CD4-positive, alpha-beta T cell treated with Interleukin-21 for 1 hour (primary cell): ENCODE data around the gene CHST15.

Experiments used
- DNase-seq: peaks from one replicate; pipeline ENCODE4 v3.0.0-alpha.2; 2020

CHST15 gene

DNA sequence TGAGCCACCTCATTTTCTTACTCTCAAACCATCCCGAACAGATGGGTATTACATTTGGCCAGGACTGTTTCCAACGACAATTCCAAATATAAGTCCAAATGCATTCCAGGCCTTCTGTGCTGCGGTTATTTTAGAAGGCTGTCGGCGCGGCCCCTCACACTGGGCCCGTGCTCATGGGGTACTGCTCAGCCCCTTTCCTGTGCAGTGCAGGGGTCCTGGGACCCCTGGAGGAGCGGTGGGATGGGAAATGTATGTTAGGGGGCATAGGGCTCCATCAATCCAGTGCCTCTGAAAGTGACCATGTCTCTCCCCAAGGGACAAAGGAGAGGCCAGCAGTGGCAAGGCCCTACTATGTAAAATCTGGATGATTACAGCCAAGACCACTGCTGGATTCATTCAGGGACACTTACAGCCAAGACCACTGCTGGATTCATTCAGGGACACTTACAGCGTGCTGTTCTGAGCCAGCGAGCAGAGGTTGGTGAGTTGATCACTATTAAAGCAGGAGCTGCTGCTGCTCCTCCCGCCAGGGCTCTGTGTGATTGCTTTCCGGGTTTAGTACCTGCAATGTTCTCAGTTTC, 66.3 kb downstream of the CHST15 start:
- no peak for DNase-seq

DNA sequence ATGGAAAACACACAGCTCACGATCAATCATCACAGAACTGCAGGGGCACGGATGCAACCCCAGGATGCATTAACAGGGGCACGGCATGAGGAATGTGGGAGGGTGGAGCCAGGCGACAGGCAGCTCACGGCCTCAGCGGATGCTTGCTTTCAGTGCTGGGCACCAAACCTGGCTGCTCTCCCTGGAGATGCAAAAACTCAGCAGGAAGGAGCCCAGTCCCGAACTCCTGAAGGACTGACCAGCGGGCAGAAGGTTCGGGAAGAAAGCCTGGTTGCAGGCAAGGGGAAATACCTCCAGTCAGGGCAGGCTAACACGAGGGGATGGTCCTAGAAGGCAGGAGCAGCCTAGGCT, 66.8 kb downstream of the CHST15 start:
- DNase-seq = no peak

DNA sequence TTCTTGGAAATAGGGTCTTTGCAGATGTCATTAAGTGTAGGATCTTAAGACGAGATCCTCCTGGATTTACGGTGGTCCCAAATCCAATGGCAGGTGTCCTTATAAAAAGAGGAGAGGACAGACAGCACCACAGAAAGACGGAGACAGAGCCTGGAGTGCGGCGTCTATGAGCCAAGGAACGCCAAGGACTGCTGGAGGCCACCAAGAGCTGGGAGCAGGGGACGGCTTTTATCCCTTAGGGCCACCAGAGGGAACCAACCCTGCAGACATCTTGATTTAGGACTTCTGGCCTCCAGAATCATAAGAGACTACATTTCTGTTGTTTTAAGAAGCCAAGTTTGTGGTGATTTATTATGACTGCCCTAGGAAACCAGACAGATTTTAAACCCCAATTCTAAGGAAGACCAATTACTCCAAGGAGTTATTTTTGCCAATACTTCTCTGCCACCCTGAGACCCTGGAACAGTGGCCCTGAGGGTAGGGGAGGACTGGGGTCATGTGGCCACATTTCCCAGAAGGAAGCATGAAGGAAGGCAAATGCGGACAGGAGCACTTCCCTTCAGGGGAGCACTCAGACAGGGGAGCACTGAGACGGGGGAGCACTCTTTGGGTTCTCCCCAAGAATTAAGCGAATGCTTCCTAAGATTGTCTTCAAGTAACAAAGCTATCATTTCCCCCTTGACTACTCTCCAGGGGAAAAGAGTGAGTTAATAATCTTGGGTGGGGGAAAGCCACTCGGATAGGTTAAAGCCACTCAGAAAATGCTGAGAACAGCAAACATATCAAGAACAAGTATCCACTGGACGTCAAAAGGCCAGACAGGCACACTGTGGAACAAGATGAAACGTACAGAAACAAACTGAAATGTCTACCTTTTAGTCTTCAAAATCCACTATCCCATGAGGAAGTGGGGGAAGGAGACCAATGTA, 67.5 kb downstream of the CHST15 start:
- peak; percentile 17 for DNase-seq

DNA sequence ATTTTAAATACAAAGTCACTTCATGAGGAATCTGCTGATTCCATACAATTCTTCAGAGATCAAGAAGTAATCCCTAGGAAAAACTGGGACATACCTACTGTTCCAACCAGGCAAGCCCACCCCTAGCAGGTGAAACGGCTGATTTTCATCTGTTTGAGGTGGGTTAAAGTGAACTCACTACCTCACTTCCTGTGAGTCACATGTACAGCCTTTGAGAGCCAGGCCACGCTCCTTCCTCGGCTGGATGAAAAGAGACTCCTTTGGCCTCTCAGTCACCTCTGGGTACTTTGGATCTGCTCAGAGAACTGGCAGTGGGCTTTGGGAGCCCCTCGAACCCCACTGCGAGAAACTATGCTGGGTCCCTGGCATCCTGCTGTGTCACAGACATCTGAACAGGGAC, 68.2 kb downstream of the CHST15 start:
- no peak for DNase-seq

DNA sequence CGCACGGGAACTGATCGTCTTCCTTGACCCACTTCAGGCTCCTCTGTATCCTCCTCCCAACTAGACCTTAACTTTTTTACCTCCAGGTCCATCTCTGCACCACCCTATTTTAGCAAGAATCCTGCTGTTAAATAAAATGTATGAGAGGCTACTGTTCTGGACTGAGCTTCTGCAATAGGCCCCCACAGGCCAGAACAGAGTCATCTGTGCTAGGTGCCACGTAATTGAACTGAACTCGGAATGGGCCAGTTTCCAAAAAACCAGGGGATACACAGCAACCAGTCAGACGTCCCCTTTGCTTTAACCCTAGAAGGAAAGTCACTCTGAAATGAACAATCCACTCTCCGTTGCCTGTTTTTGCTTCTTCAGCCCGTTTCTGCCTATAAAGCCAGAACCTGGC, 71.3 kb downstream of the CHST15 start:
- no peak for DNase-seq

DNA sequence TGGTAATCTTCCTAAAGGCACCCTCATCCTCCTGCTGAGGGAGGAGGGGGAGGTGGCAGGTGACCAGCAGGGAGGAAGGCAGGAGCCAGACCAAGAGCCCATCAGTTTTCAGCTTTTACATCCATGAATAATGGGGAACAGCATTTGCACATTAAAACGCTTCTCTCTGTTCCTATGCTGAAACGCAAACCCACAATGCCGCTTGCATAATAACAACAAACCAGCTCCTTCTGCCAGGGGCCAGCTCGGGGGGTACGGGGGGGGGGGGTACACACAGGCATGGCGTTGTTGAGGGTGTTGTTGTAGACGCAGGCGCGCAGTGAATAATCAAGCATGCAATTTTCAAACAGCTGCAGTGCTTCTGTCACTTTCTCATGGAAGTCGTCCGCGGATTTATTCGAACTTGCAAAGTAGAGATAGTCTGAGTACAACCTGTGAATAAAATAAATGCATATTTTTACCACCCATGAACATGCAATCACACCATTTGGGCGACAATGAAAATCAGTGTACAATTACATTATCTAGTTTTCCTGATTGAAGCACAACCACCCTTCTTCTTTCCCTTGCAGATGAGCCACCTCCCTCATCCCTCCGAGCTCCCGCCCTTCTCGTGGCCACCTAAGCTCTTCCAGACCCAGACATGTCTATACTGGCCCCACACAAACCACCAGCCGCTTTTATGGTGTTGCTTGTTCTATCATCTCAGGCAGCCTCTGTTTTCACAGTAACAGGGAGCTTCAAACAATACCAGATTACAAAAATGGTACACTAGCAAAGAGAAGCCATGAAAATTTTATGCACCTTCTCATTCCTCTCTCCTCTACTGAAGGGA, 72.2 kb downstream of the CHST15 start:
- DNase-seq = no peak

DNA sequence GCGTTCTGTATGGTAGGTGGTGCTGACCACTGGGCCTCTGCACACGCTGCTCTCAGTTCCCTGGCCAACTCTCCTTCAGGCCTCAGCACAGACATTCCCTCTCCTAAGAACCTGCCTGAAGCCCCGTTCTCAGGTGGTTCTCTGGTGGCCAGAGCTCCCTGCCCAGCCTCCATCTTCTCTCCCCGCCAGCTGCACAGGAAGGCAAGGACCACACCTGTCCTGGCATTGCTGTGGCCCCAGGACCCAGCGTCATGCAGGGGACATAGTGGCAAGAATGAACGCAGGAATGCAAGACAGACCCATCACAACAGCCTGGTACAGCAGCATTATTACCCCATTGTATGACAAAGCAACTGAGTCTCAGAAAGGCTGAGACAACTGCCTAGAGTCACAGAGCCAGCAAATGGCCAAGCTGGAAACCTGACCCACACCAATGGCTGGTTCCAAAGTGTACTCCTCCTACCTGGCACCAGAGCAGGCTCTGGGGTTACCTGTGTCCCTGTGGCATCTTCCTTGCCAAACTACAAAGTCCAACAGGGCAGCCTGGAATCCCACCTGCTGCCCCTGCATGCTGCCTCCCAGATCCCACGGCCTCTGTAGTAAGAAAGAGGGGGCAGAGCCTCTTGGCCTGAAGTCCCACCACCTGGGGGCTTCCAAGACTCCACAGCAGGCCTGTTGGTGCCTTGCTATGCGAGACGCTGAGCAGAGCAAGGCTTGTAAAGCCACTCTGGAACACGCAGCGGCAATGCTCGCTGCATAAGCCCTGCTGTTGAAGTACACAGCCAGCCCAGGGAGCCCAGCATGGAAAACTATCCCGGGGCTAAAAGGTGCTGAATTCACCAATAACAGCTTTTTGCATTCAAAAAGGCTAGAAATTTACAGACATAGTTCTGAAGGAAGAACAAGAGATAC, 73.3 kb downstream of the CHST15 start:
- no peak for DNase-seq

DNA sequence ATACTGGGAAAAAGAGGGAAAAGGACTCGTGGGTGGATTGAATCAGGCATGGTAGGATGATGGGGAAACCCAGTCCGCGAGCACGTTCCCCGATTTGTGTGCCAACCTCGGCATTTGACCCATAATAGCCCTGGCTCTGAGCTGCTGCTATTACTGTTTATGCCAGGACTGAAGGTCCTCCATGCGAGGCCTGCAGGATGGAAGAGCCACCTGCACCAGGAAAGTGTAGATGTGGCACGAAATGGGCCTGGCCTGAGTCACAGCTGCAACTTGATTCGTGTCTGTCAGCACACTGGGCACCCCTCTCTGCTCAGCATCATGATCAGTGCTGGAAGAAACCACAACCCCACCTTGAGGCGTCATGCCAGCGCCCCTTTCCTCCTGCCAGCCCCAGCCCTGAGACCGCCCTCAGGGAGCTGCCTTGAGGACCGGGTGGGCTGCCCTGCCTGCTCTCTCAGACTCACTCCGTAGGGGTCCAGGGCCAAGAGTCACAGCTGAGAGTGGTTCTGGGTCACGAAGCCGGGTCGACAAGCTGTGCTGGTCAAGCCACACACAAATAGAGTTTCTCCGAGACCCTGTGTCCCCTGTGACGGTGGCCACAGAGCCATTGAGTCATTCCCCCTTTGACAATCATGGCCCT, 74.4 kb downstream of the CHST15 start:
- no peak for DNase-seq

DNA sequence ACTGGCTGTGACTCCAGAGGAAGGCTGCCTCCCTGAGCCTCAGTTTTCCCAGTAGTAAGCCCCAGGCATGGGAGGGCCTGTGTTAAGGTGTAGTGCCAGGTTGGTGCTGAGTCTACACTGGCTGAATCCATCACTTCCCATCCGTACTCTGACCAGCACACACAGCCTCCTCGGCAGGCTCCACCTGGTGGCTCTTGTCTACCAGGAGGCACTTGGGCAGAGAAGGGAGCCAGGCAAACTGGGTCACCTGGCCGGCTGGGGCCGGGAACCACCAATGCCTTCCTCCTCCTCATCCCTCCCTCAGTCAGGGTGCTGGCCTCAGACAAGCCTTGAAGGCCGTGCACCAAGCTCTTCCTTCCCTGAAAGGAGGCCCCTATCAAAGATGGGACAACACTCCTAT, 75.7 kb downstream of the CHST15 start:
- no peak for DNase-seq

DNA sequence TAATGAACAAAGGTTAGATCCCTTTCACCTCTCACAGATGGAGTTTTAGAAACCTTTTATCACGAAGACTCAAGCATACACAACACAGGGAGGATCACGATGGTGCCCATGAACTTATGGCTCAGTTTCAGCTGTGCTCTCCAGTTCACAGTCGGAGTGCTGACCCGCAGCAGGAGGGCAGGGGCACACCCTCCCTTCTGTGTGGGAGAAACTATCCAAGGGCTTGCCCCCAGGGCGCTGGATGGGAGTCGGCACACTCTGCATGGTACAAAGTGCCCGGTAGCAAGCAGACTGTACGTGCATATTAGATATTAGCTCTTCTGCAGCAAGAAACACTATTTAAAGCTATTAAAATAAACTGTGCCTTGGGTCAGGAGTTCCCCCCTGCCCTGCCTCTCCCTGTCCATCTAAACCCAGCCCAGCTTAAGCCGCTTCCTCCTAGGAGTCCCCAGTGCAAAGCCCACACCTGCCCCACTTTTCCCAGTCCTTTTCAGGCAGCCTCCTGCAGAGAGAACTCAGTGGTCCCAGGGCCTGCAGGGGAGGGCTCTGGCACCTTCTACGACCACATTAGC, 76.5 kb downstream of the CHST15 start:
- DNase-seq = no peak

DNA sequence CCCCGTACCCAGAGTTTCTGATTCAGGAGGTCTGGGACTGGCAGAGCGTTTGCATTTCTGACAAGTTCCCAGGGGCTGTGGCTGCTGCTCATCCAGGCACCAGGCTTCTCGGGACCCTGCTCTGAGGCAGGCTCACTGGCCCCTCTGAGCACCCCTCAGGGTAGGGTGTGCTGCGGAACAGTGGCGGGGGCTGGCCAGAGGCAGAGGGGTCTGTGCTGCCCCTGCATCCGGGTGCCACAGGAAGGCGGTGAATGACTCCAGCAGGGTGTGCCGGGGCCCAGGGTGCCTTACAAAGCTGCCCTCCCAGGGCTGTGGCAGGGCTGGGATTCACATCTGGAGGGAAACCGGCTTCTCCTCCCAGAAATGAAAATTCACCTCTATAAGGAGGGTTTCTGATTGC, 77.4 kb downstream of the CHST15 start:
- no peak for DNase-seq

DNA sequence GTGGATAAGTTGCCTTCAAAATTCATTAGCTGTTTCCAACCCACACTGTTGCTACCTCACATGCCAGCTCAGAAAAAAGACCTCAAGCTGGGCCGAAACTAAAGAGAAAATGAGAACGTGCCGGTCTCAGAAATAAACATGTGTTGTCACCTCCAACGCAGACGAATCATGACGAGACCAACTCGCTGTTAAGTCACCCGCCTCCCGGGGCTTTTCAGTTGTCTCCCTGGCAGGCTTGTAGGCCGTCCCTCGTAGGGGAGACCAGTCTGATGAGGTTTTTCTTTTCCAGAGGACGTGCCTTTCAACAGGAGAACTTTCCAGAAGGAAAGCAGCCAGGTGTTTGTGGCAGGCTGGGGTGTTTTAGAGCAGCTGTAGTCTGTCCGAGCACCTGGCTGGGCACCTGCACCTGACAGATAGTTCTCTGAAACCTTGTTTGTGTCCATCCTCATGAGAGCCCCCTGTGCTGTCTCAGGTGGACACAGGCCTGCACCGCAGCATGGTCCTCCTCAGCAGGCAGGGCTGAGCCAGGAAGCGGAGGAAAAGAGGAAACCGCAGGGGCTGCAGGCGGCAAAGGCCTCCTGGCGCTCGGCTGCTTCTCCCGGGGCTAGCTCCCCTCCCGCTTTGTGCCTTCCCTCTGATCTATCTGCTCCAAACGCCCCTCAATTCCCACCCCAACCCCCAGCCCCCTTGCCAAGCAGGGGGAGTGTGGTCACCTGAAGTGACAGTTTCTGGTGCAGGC, 78.8 kb downstream of the CHST15 start:
- no peak for DNase-seq

DNA sequence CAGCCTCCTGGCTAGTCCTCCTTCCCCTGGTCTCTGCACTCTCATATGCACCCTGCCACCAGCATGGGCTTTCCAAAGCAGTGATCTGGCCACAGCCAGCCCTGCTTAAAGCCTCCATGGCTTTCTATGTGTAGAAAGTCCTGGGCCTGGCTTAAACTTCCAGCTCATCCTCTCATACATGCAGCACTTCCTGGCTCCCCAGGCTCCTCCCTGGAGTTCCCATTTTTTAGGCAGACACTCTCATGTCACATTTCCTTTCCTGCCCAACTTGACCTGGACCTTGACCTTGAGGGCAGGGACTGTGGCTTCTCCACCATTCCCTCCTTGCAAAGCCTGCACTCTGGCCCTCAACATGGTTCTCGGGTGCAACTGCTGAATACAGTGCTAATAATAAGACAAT, 79.5 kb downstream of the CHST15 start:
- DNase-seq = no peak

DNA sequence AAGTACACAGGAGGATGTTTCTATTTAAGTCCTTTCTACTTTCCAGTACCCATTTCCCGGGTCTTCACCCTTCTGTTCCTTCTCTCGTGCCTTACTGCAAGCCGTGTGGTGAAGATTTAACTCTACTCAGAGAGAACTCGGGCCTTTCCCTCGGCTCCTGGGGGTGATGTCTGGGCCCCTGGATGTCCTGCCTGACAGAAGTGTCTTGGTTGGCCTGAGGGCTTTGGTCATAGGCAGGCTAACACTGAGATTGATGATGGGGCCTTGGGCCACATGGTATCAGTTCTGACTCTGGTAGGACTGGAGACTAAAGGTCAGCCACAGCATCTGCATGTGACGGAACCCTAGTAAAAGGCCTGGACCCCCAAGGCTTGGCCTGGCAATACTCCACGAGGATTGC, 80.4 kb downstream of the CHST15 start:
- no peak for DNase-seq

DNA sequence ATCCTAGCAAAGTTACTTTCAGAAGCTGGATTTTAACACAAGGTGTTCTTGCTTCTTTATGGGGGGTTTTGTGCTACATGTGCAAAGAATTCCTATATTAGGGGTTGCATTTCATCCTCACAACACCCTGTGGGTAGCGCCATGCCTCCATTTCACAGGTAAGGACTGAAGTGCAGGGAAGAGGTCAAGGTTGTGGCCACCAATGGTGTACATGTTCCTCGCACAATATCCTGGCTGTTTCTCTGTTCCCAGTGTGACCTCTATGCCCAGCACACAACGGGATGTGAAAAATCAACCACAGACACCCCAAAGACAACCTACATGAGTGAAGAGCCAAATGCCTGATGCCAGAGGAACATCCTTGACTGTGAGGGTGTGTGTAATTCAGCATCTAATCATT, 80.8 kb downstream of the CHST15 start:
- no peak for DNase-seq

DNA sequence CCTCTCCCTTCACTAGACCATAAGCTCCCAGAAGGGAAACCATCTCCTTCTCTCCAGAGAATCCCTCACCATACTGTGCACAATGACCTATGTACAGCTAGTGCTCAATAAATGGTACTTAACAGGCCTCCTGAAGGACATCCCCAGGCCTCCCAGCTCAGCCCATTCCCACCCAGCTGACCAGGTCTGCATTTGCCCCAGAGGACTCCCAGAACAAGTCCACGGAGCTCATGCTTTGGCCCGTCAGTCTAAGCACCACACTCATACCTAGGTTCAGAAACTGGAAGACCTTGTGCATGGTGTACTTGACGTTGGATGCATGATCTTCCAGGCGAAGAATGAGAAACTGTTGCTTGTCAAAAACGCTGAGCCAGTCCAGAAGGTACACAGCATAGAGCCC, 81.3 kb downstream of the CHST15 start:
- no peak for DNase-seq

DNA sequence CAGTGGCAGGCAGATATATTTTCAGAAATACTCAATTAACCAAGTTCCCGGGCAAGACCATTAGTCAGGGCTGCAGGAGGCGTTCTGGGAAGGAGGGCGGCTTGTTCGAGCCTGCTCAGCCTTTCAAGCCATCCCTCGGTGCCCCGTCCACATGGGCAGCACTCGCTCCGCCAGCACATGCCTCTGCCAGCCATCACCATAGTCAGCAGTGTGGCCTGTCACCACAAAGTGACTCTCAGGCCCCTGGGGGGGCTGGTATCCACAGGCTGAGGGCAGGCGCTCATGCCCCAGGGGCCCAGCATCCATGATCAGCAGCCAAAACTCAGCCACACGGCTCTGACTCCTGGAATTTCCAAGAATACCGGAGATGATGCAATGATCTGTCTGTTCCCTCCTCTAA, 81.9 kb downstream of the CHST15 start:
- DNase-seq = no peak

DNA sequence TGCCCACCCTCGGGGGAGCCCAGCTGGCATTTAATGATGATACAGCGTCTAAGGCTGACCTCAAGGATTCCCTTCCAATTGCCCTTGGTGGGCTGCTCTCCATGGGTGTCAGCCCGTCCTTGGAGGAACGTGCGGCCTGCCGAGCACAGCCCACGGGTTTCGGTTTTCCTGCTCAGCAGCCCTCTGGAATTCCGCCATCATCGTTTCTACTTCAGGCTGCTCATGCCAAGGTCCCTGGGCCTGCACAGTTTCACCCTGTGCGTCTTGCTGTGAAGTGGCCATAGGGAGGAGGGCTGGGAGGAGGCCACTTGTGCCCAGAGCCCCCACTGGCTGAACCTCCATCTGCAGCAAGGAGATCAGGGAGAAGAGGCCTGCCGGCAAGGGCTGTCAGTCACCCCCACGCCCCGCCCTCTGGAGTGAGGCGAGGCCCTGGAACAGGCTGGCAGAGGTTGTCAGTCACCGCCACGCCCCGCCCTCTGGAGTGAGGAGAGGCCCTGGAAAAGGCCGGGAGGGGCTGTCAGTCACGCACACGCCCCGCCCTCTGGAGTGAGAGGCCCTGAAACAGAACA, 82.8 kb downstream of the CHST15 start:
- no peak for DNase-seq

DNA sequence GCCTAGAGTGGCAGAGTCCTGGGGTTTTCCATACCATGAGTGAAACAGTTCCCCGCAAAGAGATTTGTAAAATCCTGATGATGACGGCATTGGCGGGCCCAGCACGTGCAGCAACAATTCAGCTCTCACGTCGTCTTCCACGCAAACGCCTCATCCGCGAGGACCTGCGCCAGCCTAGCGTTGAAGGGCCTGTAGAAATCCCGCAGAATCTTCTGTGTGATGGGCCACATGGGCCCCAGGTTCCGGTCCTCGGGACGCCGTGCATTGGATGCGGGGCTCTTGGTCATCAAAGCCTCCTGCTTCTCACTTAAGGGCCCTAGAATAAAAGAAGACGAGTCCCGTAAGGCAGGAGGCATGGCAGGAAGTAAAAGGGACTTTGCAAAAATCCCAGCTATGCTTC, 83.4 kb downstream of the CHST15 start:
- no peak for DNase-seq

DNA sequence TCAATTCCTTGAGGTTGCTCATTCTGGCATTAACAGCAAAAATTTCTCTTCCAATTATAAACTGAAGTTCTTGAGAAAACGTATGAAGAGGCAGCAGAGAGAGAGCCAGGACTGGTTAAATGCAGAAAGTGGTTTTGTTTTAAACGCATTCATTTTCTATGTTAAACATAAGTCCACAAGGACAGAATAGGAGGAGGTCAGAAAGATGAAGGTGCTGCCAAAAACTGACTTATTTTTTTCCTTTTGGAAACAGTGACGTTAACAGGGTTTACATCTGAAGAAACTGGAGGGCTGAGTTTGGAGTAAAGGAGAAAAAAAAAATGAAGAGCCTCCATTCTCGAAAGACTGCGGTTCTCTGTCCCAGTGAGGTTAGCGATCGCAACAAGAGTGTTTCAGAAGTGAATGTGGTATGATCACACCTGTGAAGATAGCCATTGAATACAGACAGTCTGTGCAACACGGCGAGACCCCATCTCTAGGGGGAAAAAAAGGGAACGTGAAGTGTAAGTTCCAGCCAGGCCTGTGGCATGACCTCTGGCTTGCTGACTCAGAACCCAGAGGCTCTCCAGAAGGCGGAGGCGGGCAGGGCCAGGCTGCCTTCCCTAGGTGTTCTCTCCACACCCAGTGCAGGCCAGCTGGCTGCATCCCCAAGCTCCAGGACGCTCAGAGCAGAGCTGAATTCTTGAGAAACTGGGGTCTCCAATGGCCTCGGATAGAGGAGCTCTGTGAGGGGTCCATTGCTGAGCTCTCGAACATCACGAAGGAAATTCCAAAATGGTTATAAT, 84.0 kb downstream of the CHST15 start:
- no peak for DNase-seq
